Right renal cortex interstitium (tissue), 3 donors: ENCODE measurements around the gene C1QTNF9B. TPM values are rescaled to one million over a fixed set of nuclear protein-coding genes. Genes with fewer than 3 reads are reported as not detected.
A peak's percentile ranks its signal among the peaks of the same experiment; 100 is the strongest.
"Not testable (repeated sequence)": the region's sequence is repeated elsewhere in the genome, so short reads cannot be mapped to it uniquely, and the experiment has no call there.

ENCODE experiments used
- DNase-seq, 3 donors: peaks; one replicate each; pipeline ENCODE4 v3.0.0-alpha.2; 2013; ENCODE audit warnings: low read depth in 3 of 3, low spot score in 2 of 3
- polyA plus RNA-seq, 3 donors: library from polyadenylated mRNA; unstranded; fragments of 120-200 nt; gene quantifications; one replicate each; pipeline ENCODE4 v1.2.1, GENCODE V29; 2013; ENCODE audit not compliant: insufficient read length in 3 of 3

The C1QTNF9B gene
- polyA plus RNA-seq, 3 donors: 0.33 to 0.93 (median 0.60) TPM

- DNase-seq: no peak
These were observed 799 bp upstream of the C1QTNF9B start for GRCh38 chr13:23898101-23898500.

- not testable (repeated sequence) for DNase-seq
These were observed 2.6 kb downstream of the C1QTNF9B start for GRCh38 chr13:23894746-23895145.

GRCh38 chr13:23893791-23894190 lies 3.5 kb downstream of the C1QTNF9B start:
- not testable (repeated sequence) for DNase-seq

- no peak for DNase-seq
These were observed 7.4 kb downstream of the C1QTNF9B start for GRCh38 chr13:23889615-23890607.

GRCh38 chr13:23888658-23889614 lies 8.4 kb downstream of the C1QTNF9B start, which contains the start of gene MIPEP:
Gene MIPEP, minus strand, starts transcription at chr13:23889400. Its CDS starts 80 bp downstream, at chr13:23889320.
- DNase-seq: peak; percentile 68 to 93 (median 90)

- DNase-seq: not testable (repeated sequence)
These were observed 12.9 kb downstream of the C1QTNF9B start for GRCh38 chr13:23884361-23884760.

GRCh38 chr13:23883255-23883654 lies 14.0 kb downstream of the C1QTNF9B start:
- no peak for DNase-seq

GRCh38 chr13:23881402-23881800 lies 15.9 kb downstream of the C1QTNF9B start:
- not testable (repeated sequence) for DNase-seq

- DNase-seq: not testable (repeated sequence)
These were observed 16.6 kb downstream of the C1QTNF9B start for GRCh38 chr13:23880493-23881401.

GRCh38 chr13:23877286-23877685 lies 20.0 kb downstream of the C1QTNF9B start:
- DNase-seq: no peak

- DNase-seq: no peak
These were observed 21.0 kb downstream of the C1QTNF9B start for GRCh38 chr13:23876265-23876664.

- DNase-seq: no peak
These were observed 25.6 kb downstream of the C1QTNF9B start for GRCh38 chr13:23871616-23872220.

GRCh38 chr13:23870356-23871140 lies 26.8 kb downstream of the C1QTNF9B start:
- no peak for DNase-seq

GRCh38 chr13:23868521-23868920 lies 28.8 kb downstream of the C1QTNF9B start:
- DNase-seq: no peak

- DNase-seq: no peak
These were observed 30.2 kb downstream of the C1QTNF9B start for GRCh38 chr13:23867027-23867491.

- DNase-seq: no peak
These were observed 30.8 kb downstream of the C1QTNF9B start for GRCh38 chr13:23866420-23867026.

GRCh38 chr13:23865906-23866305 lies 31.4 kb downstream of the C1QTNF9B start:
- no peak for DNase-seq

- no peak for DNase-seq
These were observed 32.3 kb downstream of the C1QTNF9B start for GRCh38 chr13:23865026-23865425.
